Measurements from ENCODE around the gene PEX3.

- TF ChIP-seq, protein P1, sequence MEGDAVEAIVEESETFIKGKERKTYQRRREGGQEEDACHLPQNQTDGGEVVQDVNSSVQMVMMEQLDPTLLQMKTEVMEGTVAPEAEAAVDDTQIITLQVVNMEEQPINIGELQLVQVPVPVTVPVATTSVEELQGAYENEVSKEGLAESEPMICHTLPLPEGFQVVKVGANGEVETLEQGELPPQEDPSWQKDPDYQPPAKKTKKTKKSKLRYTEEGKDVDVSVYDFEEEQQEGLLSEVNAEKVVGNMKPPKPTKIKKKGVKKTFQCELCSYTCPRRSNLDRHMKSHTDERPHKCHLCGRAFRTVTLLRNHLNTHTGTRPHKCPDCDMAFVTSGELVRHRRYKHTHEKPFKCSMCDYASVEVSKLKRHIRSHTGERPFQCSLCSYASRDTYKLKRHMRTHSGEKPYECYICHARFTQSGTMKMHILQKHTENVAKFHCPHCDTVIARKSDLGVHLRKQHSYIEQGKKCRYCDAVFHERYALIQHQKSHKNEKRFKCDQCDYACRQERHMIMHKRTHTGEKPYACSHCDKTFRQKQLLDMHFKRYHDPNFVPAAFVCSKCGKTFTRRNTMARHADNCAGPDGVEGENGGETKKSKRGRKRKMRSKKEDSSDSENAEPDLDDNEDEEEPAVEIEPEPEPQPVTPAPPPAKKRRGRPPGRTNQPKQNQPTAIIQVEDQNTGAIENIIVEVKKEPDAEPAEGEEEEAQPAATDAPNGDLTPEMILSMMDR (IDR thresholded peaks at IDR 0.05 in 4 of 5, conservative IDR thresholded peaks at IDR 0.05 in 1 of 5) = no peak
- TF ChIP-seq POLR2A (IDR thresholded peaks at IDR 0.05) = no peak
Measured at GRCh38 chr6:143507358-143508145, 56.9 kb downstream of the PEX3 start.

Data from gastrocnemius medialis (tissue), 4 donors.